K562 (cell line): ENCODE data around the gene MYADML2. TPM values are rescaled to one million over a fixed set of nuclear protein-coding genes. Genes with fewer than 3 reads are reported as not detected.

Source experiments
- ATF4 ChIP-seq: fragments of 450-650 bp; formaldehyde crosslinking; IDR thresholded peaks from 2 replicates; pipeline ENCODE4 v1.4.0; 2022; ENCODE audit warnings: mild to moderate bottlenecking, moderate library complexity
- ATF7 ChIP-seq: fragments of 450-650 bp; IDR thresholded peaks from 2 replicates; pipeline ENCODE4 v1.7.1; 2014; ENCODE audit warnings: mild to moderate bottlenecking, moderate library complexity
- CREM ChIP-seq: IDR thresholded peaks from 2 replicates; pipeline ENCODE4 v1.6.1; 2014; ENCODE audit warnings: antibody characterized with exemption, low read depth
- KDM1A ChIP-seq, 2 experiments: fragments of 450-650 bp; IDR thresholded peaks; 2 replicates each; pipeline ENCODE4 v1.6.1; 2016; ENCODE audit warnings: mild to moderate bottlenecking in 2 of 2
- LCOR ChIP-seq: sonication (generic); formaldehyde crosslinking; IDR thresholded peaks from 2 replicates; pipeline ENCODE4 v1.8.0; 2022; ENCODE audit warnings: mild to moderate bottlenecking, missing genetic modification reagents
- MIER1 ChIP-seq: fragments of 450-650 bp; IDR thresholded peaks from 2 replicates; pipeline ENCODE4 v1.6.1; 2016; ENCODE audit warnings: antibody characterized with exemption, mild to moderate bottlenecking, low read depth
- MYNN ChIP-seq, 2 experiments: sonication (generic); formaldehyde crosslinking in 1 of 2; IDR thresholded peaks; 2 replicates each; pipeline versions ENCODE4 v1.5.0 to v1.6.1; 2016 to 2020; ENCODE audit warnings: antibody characterized with exemption in 1 of 2, missing genetic modification reagents in 1 of 2
- NR2C1 ChIP-seq, 2 experiments: fragments of 450-650 bp; IDR thresholded peaks; 2 replicates each; pipeline ENCODE4 v1.6.1; 2017; ENCODE audit warnings: mild to moderate bottlenecking in 2 of 2, antibody characterized with exemption in 1 of 2, inconsistent platforms in 1 of 2, missing compliant biosample characterization in 1 of 2, missing genetic modification characterization in 1 of 2
- NR3C1 ChIP-seq: sonication (generic); formaldehyde crosslinking; IDR thresholded peaks from 2 replicates; pipeline ENCODE4 v1.8.1; 2022; ENCODE audit warnings: missing genetic modification reagents
- PCBP1 ChIP-seq: fragments of 200-400 bp; formaldehyde crosslinking; IDR thresholded peaks from 2 replicates; pipeline ENCODE4 v1.6.1; 2018; ENCODE audit warnings: mild to moderate bottlenecking, low read depth, low read length; ENCODE audit not compliant: poor library complexity, severe bottlenecking
- PKNOX1 ChIP-seq: fragments of 450-650 bp; IDR thresholded peaks from 2 replicates; pipeline ENCODE4 v1.6.1; 2016
- SIRT6 ChIP-seq: IDR thresholded peaks from one replicate; pipeline ENCODE4 v1.6.1; 2012; ENCODE audit warnings: low read depth, mild to moderate bottlenecking, control low read depth, inconsistent platforms, low read length, moderate library complexity
- TAF1 ChIP-seq: IDR thresholded peaks from 2 replicates; pipeline ENCODE4 v1.6.1; 2011; ENCODE audit warnings: mild to moderate bottlenecking, low read length, moderate library complexity; ENCODE audit not compliant: insufficient read depth, control insufficient read depth, severe bottlenecking; ENCODE audit errors: extremely low read depth
- TAF9B ChIP-seq: fragments of 450-650 bp; IDR thresholded peaks from 2 replicates; pipeline ENCODE4 v1.6.1; 2018; ENCODE audit warnings: mild to moderate bottlenecking; ENCODE audit not compliant: partially characterized antibody
- TAL1 ChIP-seq: fragments of 450-650 bp; IDR thresholded peaks from 2 replicates; pipeline ENCODE4 v1.6.1; 2016; ENCODE audit warnings: mild to moderate bottlenecking
- TBL1XR1 ChIP-seq, 2 experiments: IDR thresholded peaks; 2 replicates each; pipeline ENCODE4 v1.6.1; 2012; ENCODE audit warnings: improper control_type of control experiment in 2 of 2, low read length in 2 of 2, mild to moderate bottlenecking in 1 of 2
- TCF7 ChIP-seq: sonication (generic); IDR thresholded peaks from 2 replicates; pipeline ENCODE4 v1.6.1; 2016; ENCODE audit warnings: antibody characterized with exemption, borderline replicate concordance
- VEZF1 ChIP-seq: fragments of 200-800 bp; sonication (Bioruptor generic); IDR thresholded peaks from 2 replicates; pipeline ENCODE4 v1.6.1; 2017; ENCODE audit warnings: missing genetic modification characterization, missing compliant biosample characterization
- YY1 ChIP-seq, 3 experiments: IDR thresholded peaks; 2 replicates each; pipeline ENCODE4 v1.6.1; 2011; ENCODE audit warnings: low read length in 2 of 3, mild to moderate bottlenecking in 2 of 3, moderate library complexity in 2 of 3, borderline replicate concordance in 1 of 3, control low read depth in 1 of 3, low read depth in 1 of 3; ENCODE audit not compliant: insufficient read depth in 3 of 3, insufficient replicate concordance in 2 of 3, control insufficient read depth in 1 of 3, insufficient read length in 1 of 3; ENCODE audit errors: extremely low read depth in 1 of 3
- ZNF143 ChIP-seq: sonication (generic); formaldehyde crosslinking; IDR thresholded peaks from 2 replicates; pipeline ENCODE4 v1.9.0; 2022; ENCODE audit warnings: mild to moderate bottlenecking, missing genetic modification reagents
- polyA plus RNA-seq, 8 experiments: library from polyadenylated mRNA; depleted of rRNA in 4 of 8; stranded (reverse) in 5 of 8; unstranded in 3 of 8; fragments of >200 nt; fragmentation: Nextera tagmentation in 2 of 8; fragmentation: Illumina TruSeq in 1 of 8; extraction: Ambion mirVana in 2 of 8; extraction: Trizol in 1 of 8; gene quantifications; 2 replicates each; pipeline versions ENCODE4 v1.2.1 to v1.2.3, GENCODE V29; 2011 to 2014; ENCODE audit warnings: inconsistent platforms in 1 of 8, missing spikeins in 1 of 8
- total RNA-seq, 7 experiments: library from RNA; depleted of rRNA in 6 of 7; stranded (reverse); fragments of >200 nt in 6 of 7; fragmentation: Illumina TruSeq in 2 of 7; extraction: Trizol in 2 of 7; gene quantifications; 2 replicates each; pipeline versions ENCODE4 v1.2.1 to v1.2.3, GENCODE V29; 2011 to 2021; ENCODE audit warnings: low replicate concordance in 1 of 7
- TF ChIP-seq, protein P1 (sequence below): sonication (generic); formaldehyde crosslinking; IDR thresholded peaks from 2 replicates; pipeline ENCODE4 v1.8.1; 2022; ENCODE audit warnings: missing genetic modification reagents

The MYADML2 gene
- total and polyA plus RNA-seq, 9 of the 15 experiments (the other 6 are each of a cell fraction or from before 2014, with no cell fraction given), result not detected

DNA sequence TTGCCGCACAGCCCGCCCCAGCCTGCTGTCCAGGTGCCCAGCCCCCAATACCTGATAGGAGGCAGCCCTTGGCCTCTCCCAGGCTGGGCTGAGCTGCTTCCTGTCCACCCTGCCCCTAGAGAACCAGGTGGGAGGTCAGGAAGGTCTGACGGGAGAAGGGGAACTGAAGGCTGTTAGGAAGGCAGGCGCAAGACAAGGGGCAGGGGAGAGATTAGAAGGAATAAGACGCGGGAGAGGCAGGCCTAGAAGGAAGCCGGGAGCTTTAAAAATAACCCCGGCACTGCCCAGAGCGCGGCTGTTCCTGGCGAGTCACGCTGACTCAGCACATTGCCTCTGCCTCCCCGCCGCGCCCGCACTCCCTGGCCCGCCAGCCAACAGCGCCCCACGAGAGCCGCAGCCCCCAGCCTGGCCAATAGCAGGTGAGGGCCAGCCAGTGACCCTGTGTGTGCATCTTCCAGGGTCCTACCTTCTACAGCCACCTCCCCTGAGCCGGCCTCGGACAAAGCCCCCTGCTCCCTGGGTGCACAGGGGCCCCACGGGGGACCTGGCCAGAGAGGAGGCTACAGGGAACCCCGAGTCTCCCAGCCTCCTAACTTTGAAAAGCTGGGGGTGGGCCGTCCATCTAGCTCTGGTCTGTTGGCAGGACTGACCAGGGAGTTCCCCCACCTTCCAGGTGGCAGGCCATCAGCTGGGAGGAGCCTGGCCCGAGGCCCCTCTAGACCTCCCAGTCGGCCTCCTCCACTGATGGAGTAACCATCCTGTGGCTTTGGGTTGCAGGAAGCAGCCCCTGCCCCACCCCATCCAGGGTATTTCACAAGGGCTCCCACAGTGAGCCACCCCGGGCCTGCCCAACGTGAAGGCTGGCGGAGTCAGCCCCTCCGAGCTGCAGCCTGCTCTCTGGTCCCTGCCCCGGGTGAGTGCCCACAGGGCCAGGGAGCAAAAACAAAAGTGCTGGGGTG is 23.5 kb downstream of the MYADML2 start (continued):
- TF ChIP-seq CREM (peak; percentile 44), LCOR (CRISPR knock-in tag) (no peak), TAL1 (no peak), ATF7 (peak; percentile 63), KDM1A (IDR thresholded peaks at IDR 0.05) (no peak), NR2C1 (IDR thresholded peaks at IDR 0.05) (peak; percentile 26; the same call in 1 of the 2 replicates), NR2C1 (tag; IDR thresholded peaks at IDR 0.05) (no peak), YY1 (IDR thresholded peaks at IDR 0.05; ENCODE audit: borderline replicate concordance in 1 of 3, control insufficient read depth in 1 of 3, extremely low read depth in 1 of 3, insufficient read depth in 3 of 3, insufficient read length in 1 of 3, insufficient replicate concordance in 2 of 3, low read depth in 1 of 3, low read length in 2 of 3) (peak in 2 of 3 experiments; percentile 23 to 38), TAF9B (peak; percentile 82), MIER1 (no peak), PKNOX1 (peak; percentile 6; the same call in 1 of the 2 replicates), TCF7 (0 out of 2 replicates have a peak, but pooled peaks have one; percentile 41), ATF4 (no peak), TAF1 (peak; percentile 73), VEZF1 (CRISPR knock-in tag) (peak; percentile 83), MYNN (IDR thresholded peaks at IDR 0.05) (peak; percentile 67), MYNN (CRISPR knock-in tag; IDR thresholded peaks at IDR 0.05) (no peak), ZNF143 (0 out of 2 replicates have a peak, but pooled peaks have one; percentile 46), PCBP1 (peak; percentile 57), SIRT6 (no peak), NR3C1 (CRISPR knock-in tag) (no peak), TBL1XR1 (IDR thresholded peaks at IDR 0.05; ENCODE audit: low read length in 2 of 2) (peak in 1 of 2 experiments; percentile 61; a peak in 1 of 4 replicates)
- TF ChIP-seq, protein P1, sequence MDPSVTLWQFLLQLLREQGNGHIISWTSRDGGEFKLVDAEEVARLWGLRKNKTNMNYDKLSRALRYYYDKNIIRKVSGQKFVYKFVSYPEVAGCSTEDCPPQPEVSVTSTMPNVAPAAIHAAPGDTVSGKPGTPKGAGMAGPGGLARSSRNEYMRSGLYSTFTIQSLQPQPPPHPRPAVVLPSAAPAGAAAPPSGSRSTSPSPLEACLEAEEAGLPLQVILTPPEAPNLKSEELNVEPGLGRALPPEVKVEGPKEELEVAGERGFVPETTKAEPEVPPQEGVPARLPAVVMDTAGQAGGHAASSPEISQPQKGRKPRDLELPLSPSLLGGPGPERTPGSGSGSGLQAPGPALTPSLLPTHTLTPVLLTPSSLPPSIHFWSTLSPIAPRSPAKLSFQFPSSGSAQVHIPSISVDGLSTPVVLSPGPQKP (CRISPR knock-in tag), result no peak
